ENCODE measurements around the gene SCUBE2.
"Not testable (repeated sequence)": the region's sequence is repeated elsewhere in the genome, so short reads cannot be mapped to it uniquely, and the experiment has no call there.

The SCUBE2 gene

GRCh38 chr11:9003573-9004182 is 87.7 kb downstream of the SCUBE2 start, which contains the start of gene NRIP3:
Gene NRIP3 (minus strand): TSS chr11:9004001. CDS start chr11:9003935, 66 bp downstream.
- DNase-seq = peak; percentile 77

- no peak for DNase-seq
Observed at GRCh38 chr11:9002920-9003572, 88.4 kb downstream of the SCUBE2 start.

DNA sequence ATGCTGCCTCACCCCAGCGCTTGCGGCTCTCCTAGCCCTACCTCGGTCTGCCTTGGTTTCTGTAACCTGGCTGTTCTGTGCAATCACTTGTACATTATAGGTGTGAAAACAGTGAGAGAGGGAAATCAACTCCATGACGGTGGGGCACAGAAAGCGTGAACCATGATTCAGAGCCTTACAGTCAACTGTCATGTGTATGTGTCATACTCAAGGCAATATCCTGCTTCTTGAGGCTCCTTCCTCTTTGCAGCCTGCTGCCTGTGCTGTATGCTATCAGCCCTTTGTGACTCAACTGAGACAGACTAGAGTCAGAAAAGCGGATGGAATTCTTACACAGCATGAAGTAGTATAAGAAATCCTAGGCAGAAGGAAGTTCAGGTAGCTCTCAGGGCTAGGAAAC is 89.7 kb downstream of the SCUBE2 start:
- DNase-seq = peak; percentile 94

- no peak for DNase-seq
Observed at GRCh38 chr11:8998017-8998416, 93.4 kb downstream of the SCUBE2 start.

DNA sequence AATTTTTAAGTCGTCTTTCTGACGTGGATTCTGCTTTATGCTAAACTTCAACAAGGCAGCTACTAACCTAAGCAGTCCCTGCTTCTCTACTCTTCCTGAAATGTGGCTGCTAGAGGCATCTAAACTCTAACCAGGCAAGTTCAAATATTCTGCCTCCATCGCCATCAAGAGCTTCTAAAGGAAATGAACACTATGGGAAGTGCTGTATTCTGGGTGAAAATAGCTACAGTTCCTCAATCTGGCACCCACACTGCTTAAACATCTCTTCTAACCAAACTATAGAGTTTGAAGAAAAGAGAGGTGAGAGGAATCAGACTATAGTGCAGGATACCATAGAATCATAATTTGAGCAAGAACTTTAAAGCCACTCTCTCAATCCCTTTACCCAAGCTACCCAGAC is 93.9 kb downstream of the SCUBE2 start:
- no peak for DNase-seq

- DNase-seq = peak; percentile 59
Observed at GRCh38 chr11:8989453-8989852, 101.9 kb downstream of the SCUBE2 start.

DNA sequence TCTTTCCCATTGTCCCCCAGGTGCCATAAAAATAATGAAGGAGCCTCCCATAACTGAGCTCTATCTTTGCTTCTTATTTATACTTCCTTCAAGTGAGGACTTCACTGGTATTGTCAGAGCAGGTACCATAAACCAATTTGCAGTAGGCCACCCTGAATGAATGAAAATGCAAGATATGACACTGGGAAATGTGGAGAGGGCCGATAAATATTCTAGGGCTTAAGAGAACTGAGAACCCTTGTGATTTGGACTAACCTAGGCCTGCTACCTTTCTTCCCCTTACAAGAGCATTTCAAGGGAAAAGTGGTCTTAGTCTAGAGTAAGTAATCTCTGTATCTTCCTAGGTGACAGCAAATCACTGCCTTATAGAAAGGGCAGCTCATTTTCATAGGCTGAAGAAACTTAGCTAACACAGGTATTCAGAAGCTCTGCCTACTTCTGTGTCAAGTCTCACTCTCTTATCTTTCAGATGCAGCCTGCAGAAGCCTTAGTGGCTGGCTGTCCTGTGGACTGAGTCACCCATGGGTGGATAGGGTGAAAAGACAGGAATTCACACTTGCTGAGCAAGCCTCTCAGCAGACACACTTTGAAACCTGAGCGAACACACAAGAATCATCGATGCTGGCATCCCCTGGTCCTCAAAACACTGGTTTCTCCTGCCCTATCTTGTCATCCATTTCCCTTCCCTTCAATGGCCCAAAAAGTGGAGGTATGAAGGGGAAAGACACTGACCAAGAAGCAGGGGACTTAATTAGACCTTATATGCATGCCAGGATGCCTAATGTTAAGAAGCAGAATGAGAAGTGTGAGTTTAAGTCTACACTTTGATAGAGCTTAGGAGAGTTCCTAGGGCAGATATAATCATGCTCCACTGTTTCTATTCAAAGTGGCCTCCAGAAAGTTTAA is 102.8 kb downstream of the SCUBE2 start:
- no peak for DNase-seq

DNA sequence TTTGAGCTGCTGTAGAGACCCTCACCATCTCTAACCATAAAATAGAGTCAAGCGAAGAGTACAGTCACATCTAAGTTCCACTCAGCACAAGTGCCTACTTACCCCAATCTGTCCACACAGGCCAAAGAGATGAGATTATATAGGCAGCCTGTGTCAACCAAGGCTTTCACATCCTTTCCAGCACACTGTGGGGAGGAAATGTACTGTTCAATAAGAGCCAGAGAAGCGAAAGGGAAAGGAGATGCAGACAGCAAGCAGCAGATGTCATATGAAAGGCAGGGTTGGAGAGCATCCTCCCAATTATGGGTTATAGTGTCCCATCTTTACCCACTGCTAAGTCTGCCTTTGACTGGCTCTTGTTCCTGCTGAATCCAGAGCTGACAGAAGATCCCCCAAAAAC is 104.0 kb downstream of the SCUBE2 start:
- no peak for DNase-seq

GRCh38 chr11:8986772-8987171 is 104.6 kb downstream of the SCUBE2 start:
- DNase-seq = not testable (repeated sequence)

GRCh38 chr11:8985462-8985861 is 105.9 kb downstream of the SCUBE2 start:
- no peak for DNase-seq

- DNase-seq = no peak
Observed at GRCh38 chr11:8983552-8983951, 107.8 kb downstream of the SCUBE2 start.

- DNase-seq = no peak
Observed at GRCh38 chr11:8980485-8980884, 110.9 kb downstream of the SCUBE2 start.

DNA sequence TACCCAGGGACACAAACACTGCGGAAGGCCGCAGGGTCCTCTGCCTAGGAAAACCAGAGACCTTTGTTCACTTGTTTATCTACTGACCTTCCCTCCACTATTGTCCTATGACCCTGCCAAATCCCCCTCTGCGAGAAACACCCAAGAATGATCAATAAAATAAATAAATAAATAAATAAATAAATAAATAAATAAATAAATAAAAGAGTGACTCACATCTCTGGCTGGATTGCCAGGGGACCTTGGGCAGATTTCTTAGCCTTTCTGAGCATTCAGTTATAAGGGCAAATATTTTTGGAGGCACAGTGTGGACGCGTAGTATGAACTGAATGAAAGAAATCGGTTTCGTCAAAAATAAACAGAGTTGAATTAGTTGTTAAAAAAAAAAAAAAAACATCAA is 112.0 kb downstream of the SCUBE2 start:
- DNase-seq = not testable (repeated sequence)

GRCh38 chr11:8973121-8973520 is 118.3 kb downstream of the SCUBE2 start:
- no peak for DNase-seq

DNA sequence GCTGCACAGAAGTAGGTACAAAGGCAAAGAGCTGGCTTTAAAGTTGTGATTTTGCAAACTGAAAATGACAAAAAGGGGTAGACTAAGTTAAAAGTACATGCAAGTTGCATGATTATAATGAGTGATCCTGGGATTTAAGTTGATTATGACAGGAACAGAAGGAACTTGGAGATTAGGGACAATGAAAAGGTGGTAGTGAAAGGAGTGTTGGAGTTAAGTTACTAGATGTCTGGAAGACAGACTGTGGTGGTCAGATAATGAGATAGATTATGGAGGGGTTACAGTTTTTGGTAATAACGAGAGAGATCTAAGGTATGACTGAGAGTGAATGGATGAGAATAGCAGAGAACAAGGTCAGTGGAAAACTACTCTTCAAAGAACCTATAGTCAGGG is 119.5 kb downstream of the SCUBE2 start:
- no peak for DNase-seq

DNA sequence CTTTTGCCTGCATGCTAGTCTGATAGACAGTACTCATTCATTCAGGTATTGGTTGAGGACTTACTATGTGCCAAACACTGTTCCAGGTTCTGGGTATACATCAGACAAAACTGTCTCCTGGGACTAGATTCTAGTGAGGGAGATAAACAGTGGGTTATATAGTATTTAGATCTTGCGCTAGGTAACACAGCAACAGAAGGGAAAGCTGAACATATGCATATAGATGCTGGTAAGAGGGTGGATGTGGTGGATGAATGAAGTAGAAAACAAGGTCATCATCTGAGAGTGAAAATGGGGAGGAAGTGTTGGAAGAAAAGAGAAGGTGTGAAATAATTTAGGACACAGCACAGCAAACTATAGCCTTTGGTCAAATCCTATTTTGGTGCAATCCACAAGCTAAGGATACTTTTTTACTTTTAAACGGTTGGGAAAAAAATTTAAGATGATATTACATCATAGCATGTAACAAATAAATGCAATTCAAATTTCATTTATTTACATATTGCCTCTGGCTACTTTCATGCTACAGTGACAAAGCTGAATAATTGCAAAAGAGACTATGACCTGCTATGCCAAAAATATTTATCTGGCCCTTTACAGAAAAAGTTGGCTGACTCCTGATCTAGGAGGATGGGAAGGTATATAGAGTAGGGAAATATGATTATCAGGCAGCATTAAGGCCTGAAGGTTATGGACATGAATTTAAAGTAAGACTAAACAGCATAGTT is 120.0 kb downstream of the SCUBE2 start:
- no peak for DNase-seq
